ENCODE results near the gene CDC34.
A peak's percentile ranks its signal among the peaks of the same experiment; 100 is the strongest.

Gene CDC34

DNA sequence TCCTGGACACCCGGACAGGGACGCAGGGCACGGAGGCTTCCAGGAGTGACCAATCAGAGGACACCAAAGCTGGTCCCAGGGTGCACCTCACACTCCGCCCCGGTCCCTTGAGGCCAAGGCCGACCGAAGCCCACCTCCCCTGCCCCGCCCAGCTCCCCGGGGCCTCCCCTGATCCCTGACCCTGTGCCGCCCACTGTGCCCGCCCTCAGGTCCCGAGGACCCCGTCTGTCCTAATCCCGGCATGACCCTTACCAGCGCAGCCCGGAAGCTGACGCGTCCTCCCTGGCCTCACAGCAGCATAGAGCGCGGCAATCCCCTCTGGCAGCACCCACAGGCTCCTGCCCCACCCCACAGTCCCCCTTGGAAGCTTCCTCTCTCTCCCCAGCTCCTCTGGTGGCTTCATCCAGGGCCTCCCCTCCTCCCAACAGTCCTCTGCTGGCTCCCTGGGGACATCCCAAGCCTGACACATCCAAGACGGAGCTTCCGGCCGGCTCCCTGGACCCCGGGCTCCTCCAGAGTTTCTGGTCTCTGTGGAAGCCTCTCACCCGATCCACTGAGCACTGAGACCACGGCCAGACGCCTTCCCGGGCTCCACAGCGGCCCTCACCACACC lies 7.4 kb upstream of the CDC34 start:
- no peak for DNase-seq

DNA sequence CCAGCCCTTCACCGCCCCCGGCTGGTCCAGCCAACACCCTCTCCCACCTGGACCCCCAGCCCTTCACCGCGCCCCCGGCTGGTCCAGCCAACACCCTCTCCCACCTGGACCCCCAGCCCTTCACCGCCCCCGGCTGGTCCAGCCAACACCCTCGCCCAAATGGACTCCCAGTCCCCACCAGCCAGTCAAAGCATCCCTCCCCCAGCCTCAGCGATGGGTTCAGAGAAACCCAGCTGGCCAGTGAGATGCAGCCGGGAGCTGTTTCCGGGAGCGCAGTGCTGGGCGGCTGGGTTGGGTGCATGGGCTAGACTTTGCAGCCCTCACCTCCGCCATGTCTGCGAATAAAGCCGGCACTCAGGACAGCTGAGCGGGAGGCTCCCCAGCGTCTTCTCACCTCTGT lies 6.5 kb upstream of the CDC34 start:
- no peak for DNase-seq

DNA sequence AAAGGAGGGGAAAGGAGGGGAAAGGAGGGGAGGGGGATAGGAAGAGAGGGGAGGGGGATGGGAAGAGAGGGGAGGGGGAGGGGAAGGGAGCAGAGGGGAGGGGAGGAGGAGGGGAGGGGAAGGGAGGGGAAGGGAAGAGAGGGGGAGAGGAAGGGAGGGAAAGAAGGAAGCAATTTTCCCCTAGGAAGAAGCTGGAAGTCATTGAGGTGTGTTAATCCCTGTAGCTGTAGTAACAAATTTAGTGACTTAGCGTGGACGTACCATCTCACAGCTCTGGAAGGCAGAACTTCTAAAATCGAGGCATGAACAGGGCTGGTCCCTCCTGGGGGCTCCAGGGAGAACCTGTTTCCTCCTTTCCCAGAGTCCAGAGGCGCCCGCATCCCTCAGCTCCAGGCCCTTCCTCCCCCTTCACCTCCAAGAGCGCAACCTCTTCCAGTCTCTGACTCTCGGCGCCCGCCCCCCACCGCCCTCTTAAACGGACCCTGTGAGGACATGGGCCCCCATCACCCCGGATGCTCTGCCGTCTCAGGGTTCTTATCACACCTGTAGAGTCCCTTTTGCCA lies 5.6 kb upstream of the CDC34 start:
- no peak for DNase-seq

DNA sequence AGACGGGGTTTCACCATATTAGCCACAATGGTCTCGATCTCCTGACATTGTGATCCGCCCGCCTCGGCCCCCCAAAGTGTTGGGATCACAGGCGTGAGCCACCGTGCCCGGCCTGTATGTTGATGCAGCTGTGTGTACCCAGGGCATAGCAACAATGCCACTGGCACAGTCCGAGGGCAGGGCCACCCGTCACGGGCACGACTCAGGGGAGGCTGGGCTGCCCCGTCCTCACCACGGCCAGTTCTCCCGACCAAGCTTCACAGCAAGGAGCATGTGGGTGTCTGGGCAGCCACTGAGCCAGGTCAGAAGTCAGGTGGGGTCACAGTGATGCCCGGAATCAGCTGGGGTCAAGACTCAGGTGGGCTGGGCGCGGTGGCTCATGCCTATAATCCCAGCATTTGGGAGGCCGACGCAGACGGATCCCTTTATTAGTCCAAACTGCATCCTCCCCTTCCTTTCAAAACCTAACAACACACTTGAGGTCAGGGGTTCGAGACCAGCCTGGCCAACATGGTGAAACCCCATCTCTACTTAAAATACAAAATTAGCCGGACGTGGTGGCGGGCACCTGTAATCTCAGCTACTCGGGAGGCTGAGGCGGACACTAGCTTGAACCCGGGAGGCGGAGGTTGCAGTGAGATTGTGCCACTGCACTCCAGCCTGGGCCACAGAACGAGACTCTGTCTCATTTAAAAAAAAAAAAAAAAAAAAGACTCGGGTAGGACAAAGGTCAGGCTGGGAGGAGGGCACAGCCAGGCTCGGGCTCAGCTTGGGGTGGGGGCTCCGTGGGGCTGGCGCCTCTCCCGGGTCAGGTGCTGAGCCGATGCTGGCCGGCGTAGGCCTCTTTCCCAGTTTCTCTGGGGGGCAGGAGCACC lies 1.2 kb upstream of the CDC34 start:
- no peak for DNase-seq

DNA sequence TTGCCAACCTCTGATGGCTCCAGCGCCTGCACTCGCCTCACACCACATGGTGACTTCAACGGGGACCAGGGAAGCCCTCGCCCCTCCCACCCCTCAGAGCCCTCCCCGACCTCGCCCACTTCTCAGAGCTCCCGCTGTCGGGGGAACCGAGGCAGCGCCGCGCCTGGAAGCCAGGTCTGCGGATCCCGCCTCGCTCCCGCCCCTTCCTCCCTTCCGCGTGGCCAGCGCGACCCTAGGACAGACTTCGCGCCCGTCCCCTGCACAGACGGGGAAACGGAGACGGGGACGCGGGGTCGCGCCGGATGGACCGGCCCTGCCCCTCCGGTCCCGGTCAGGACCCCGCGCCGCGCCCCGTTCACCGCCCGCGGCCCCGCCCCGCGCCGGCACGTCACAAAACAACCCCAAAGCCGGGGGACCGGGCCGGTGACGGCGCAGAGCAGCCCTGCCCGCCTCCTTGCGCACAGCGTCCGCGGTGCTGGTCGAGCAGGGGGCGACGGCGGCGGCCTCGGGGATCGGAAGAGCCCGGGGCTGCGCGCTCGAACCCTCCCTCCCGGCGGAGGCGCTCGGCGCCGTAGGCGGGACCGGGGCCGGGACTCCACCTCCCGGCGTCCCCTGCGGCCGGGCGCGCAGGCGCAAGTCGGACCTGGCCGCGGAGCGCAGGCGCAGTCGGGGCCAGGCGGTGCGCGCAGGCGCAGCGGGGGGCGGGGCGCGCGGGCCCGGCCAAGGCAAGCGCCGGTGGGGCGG lies 379 bp upstream of the CDC34 start:
- peak; percentile 88 for DNase-seq

DNA sequence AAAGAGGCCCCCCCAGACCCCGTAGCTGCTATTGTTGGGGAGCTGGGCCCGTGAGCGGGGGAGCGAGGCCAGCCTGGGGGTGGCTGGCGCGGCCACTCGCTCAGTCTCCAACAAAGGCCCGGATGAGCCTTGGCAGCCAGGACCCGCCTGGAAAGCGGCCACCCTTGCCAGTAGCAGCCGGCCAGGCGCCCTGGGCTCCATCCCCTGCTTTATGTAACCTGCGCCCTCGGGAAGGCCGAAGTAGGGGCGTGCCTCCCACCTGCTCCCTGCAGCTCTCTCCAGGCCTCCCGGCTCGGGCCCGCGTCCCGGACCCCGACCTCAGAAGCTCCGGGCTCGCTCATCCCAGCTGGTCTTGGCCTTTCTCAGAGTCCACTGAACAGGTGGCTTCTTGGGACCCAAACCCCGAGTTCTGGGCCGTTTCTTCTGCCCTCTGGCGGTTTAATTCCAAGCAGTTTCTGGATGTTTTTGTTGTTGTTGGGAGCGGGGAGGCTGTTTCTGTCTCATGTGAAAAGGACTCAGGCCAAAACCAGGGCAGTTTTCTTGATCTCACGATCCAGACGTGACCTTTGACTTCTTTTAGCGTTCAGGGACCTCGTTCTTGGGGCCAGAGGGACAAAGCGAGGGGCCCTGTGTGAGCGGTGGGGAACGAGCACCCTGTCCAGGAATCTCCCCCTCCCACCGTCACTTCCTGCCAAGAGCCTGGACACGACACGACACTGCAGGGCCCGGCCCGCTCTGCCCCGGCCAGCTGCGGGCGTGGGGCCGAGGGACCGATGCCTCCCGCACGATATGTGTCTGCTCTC lies 1.2 kb downstream of the CDC34 start:
- peak; percentile 48 for DNase-seq

DNA sequence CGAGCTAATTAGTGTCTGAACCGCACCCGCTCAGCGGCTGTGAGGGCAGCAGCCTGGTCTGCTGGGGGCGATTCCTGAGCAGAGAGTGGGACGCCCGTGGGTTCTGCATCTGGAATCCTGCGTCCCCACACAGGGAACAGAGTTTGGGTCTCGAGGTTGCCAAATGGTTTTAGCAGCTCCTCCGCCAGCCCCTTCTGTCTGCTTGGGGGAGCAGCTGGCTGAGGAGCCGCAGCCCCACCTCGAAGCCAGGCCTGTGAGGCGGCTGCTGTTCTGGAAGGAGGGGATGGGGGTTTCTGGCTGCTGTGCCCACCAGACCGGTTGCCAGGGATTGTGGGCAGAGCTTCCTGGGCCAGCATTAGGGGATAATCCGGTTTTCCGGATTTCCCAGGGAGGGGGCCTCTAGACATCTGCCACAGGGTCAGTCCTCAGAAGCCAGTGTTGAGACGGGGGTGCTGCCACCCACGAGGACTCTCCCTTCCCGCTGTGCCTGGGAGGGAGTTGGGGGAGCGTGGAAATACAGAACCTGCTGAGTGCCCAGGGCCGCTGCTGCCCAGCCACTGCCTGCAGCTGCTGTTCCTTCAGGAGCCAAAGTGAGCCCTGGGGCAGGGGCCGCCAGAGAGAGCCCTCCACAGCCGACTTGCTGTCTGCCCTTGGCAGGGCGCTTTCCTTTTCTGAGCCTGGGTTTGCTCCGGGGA lies 2.0 kb downstream of the CDC34 start:
- no peak for DNase-seq

DNA sequence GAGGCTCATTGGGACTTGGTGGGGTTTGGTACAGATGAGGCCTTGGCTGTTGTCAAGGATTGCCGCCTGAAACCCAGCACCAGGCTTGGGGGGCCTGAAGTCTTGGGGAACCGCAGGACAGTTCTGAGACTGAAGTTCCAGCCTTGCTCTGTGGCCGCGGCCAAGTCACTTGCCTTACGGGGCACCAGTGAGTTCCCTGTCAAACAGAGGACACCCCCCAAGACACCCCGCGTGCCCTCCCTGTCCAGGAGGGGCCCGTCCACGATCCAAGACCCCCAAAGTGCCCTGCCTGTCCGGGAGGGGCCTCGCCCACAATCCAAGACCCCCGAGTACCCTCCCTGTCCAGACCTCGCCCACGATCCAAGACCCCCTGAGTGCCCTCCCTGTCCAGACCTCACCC lies 2.5 kb downstream of the CDC34 start:
- DNase-seq: no peak

DNA sequence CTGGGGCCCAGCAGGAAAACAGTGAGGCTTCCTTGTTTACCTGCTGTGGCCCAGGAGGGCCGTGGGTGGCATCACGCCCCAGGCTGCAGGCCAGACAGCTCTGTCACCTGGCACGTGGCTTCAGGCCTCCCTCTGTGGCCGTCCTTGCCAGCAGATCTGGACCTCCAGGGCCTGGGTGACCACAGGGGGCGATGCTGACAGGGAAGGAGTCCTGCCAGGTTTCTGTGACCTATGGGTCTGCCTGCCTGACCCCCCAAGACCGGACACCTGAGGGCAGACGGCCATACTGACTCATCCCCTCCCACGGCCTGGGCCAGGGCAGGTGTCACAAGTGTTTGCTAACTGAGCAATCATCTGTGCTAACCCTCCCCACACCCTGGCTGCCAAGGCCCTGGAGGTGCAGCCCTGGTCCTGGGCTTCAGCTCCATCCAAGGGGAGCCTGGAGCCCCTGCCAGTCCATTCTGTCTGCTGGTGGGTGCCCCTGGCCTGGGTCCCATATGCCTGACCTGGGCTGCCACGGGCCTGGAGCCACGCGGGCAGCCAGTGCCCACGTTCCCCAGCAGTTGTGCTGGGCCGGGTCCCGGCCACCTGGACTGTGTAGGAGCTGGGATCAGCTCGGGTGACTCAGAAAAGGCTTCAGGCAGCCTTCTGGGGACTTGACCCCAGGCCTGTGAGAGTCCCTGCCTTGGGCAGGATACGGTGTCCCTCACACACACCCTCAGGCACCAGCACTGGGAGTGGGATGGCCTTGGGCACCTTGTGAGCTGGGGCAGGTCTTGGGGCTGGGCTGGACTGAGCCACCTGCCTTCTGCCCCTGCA lies 3.7 kb downstream of the CDC34 start:
- no peak for DNase-seq

DNA sequence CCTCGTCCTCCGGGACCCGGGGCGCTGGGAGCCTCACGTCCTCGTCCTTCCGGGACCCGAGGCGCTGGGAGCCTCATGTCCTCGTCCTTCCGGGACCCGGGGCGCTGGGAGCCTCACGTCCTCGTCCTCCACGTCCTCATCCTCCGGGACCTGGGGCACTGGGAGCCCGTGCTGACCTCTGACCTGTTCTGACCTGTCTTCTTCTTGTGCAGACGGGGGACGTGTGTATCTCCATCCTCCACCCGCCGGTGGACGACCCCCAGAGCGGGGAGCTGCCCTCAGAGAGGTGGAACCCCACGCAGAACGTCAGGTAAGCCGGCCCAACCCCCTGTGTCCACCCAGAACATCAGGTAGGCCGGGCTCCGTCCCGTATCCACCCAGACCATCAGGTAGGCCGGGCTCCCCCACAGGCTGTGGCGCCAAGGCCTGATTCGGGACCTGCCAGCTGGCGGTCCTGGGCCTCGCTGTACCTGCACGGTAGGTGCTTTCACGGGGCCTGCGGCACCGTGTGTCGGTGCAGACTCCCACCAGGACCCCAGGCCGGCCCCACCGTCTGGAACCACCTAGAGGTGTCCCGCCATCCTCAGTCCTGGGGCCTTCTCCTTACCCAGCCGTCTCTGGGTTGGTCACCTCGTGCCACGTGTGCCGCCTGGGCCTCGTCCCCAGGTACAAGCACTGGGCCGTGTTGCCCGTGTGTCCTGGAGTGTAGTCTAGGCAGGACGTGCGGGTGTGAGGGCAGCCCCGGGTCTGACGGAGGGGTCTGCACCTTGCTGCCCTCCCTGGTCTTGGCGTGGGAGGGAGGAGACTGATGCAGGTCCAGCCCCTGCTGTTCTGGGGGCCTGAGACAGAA lies 4.7 kb downstream of the CDC34 start:
- no peak for DNase-seq

DNA sequence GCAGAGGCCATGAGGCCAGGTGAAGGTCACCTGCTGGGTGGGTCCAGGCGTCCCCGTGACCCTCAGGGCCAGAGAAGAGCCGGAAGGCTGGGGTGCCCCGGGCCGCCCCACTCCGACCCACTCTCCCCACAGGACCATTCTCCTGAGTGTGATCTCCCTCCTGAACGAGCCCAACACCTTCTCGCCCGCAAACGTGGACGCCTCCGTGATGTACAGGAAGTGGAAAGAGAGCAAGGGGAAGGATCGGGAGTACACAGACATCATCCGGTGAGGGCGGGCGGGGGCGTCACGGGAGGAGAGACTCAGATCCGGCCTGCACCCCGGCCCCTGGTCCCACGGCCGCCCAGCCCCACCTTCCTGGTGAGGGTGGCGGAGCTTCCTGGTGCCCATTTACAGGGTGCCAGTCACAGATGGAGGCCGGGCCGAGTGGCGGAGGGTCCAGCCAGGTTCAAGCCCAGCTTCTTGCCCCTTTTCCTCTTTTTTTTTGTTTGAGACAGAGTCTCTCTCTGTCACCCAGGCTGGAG lies 5.4 kb downstream of the CDC34 start:
- no peak for DNase-seq

DNA sequence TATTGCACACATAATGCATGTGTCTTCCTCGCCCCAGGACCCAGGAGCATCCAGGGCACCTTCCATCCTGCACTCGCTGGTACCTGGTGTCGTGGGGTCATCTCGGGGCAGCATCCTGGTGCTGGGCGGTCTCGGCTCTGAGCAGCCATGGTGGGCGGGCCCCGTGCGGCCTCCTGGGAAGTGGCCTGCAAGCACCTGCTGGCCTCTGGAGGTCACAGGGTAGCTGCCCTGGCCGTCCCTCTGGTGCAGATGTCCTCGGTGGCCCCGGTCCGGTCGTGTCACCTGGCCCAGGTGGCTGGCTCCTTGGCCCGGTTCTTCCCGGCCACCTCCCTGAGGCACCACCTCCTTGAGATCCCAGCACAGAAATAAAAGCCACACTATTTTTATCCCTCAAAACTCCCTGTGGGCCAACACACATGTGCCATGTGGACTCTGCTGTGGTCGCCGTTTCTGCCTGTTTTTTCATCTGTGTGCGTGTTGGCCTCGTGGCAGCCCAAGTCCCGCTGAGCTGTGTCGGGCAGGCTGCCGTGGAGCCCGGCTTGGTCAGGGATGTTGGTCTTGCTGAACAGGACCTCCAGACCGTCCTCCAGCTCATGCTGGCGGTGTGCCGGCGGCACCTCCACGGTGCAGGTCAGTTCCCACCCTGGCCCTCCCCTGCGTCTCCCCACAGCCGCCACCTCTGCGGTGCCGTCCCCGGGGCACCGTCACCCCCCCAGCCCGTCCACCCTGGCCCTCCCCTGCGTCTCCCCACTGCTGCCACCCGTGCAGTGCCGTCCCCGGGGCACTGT lies 7.3 kb downstream of the CDC34 start:
- no peak for DNase-seq

DNA sequence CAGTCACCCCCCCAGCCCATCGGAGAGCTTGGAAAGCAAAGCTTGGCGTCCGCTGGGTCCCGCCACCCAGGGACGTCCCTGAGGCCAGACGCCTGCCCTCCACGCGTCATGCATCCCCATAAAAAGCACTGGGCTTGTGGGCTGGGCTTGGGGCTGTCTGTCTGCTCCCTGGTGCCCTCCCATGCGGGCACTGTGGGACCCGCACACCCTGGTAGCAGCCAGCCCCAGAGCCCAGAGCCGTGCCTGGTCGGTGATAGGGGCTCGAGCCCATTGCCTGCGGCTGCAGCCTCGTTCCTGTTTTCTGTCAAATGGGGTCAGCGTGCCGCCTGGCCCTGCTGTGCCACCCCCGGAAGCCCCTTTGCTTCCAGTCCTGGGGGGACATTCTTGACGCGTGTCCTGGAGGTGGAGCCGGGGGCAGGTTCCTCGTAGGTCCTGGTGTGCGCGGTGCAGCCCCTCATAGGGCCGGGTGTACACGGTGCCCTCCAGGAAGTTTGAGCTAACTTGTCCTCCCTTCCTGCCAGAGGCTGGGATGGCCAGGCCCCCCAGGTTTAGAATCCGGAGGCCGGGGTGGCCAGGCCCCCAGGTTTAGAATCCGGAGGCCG lies 8.0 kb downstream of the CDC34 start:
- no peak for DNase-seq

DNA sequence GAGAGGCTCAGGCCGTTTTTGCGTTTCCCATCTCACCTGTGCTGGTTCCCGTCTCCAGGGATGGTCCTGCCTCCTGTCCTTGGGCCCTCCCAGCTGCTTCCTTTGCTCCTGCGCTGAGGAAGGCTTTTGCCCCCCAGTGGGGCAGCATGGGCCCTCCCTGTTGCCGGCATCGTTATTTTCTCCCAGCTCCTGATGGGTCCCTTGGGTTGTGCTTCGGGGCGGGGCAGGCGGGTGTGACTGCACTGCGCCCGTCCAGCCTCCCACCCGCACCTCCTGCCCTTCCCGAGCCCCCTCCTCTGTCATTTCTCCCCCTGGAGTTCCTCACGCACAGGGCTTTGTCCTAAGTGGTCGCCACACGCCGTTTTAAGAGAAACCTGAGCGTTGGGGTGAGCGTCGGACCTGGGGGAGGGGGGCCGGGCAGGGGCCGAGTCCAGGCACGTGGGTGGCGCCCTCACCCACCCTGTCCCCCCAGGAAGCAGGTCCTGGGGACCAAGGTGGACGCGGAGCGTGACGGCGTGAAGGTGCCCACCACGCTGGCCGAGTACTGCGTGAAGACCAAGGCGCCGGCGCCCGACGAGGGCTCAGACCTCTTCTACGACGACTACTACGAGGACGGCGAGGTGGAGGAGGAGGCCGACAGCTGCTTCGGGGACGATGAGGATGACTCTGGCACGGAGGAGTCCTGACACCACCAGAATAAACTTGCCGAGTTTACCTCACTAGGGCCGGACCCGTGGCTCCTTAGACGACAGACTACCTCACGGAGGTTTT lies 9.5 kb downstream of the CDC34 start:
- no peak for DNase-seq

DNA sequence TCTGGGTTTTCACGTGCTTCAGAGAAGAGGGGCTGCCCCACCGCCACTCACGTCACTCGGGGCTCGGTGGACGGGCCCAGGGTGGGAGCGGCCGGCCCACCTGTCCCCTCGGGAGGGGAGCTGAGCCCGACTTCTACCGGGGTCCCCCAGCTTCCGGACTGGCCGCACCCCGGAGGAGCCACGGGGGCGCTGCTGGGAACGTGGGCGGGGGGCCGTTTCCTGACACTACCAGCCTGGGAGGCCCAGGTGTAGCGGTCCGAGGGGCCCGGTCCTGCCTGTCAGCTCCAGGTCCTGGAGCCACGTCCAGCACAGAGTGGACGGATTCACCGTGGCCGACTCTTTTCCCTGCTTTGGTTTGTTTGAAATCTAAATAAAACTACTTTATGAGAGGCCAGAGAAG lies 10.1 kb downstream of the CDC34 start:
- no peak for DNase-seq

DNA sequence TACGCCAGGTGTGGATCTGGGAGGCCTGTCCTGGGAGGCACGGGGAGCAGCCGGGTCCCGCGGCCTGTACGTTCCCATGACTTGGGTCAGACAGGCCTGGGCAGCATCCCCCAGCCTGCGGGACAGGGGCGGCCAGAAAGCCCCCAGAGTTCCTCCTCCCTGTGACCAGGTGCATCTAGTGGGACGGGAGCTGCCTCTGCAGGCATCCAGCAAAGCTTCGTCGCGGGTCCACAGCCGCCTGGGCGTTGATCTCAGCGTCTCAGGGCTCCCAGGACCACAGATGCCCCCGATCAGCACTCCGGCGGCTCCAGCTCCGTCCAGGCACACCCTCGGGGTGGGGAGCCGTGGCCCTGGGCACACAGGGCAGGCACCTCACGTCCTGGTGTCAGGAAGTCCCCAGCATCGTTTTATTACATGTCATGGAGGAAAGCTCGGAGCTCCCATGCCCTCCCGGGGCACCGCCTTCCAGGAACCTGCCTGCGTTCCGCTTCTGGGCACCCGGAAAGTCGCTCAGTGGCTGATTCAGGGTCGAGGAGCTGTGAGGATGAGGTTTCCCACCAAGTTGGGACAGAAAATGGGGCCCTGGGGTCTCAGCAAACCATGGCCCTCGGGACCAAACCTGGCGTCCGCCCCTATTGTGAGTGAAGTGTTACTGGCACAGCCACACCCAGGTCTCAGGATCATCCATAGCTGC lies 10.8 kb downstream of the CDC34 start:
- DNase-seq: no peak

Data from activated CD4-positive, alpha-beta T cell treated with anti-CD3 and anti-CD28 coated beads, Interleukin-2, amount 50 U/mL, for 16 hours (primary cell).